ENCODE results near the gene RNF144A.

The RNF144A gene

GRCh38 chr2:6937157-6937556 lies 19.9 kb downstream of the RNF144A start:
- no peak for TF ChIP-seq CTCF (IDR thresholded peaks at IDR 0.05; ENCODE audit: low read depth, low read length)
- no peak for TF ChIP-seq MAX (IDR thresholded peaks at IDR 0.05; ENCODE audit: low read depth, low read length)
- no peak overlapping the region for H3K4me3 ChIP-seq (ENCODE audit: low read depth, low read length)
- no peak for DNase-seq (ENCODE audit: low read depth)

GRCh38 chr2:6937582-6937981 lies 20.4 kb downstream of the RNF144A start:
- no peak overlapping the region for H3K4me3 ChIP-seq (ENCODE audit: low read depth, low read length)
- DNase-seq (ENCODE audit: low read depth): no peak
- TF ChIP-seq CTCF (IDR thresholded peaks at IDR 0.05; ENCODE audit: low read depth, low read length) (no peak), MAX (IDR thresholded peaks at IDR 0.05; ENCODE audit: low read depth, low read length) (no peak)

- no peak overlapping the region for H3K4me3 ChIP-seq (ENCODE audit: low read depth, low read length)
- TF ChIP-seq MYC (IDR thresholded peaks at IDR 0.05; ENCODE audit: low read depth, low read length) (no peak), CTCF (IDR thresholded peaks at IDR 0.05; ENCODE audit: low read depth, low read length) (no peak)
- no peak for DNase-seq (ENCODE audit: low read depth)
These were observed 21.9 kb downstream of the RNF144A start for GRCh38 chr2:6939071-6939470.

- DNase-seq (ENCODE audit: low read depth): no peak
- H3K4me3 ChIP-seq (ENCODE audit: low read depth, low read length): no peak overlapping the region
- TF ChIP-seq MAX (IDR thresholded peaks at IDR 0.05; ENCODE audit: low read depth, low read length) (no peak), POLR2A (IDR thresholded peaks at IDR 0.05; ENCODE audit: extremely low read depth, insufficient read length) (no peak), CTCF (IDR thresholded peaks at IDR 0.05; ENCODE audit: low read depth, low read length) (no peak), MYC (IDR thresholded peaks at IDR 0.05; ENCODE audit: low read depth, low read length) (no peak)
These were observed 23.6 kb downstream of the RNF144A start for GRCh38 chr2:6940820-6941219.

- TF ChIP-seq MYC (IDR thresholded peaks at IDR 0.05; ENCODE audit: low read depth, low read length) (no peak), MAX (IDR thresholded peaks at IDR 0.05; ENCODE audit: low read depth, low read length) (no peak), POLR2A (IDR thresholded peaks at IDR 0.05; ENCODE audit: extremely low read depth, insufficient read length) (no peak), CTCF (IDR thresholded peaks at IDR 0.05; ENCODE audit: low read depth, low read length) (no peak)
These were observed 24.3 kb downstream of the RNF144A start for GRCh38 chr2:6941299-6942046.

GRCh38 chr2:6942848-6943247 lies 25.6 kb downstream of the RNF144A start:
- no peak overlapping the region for H3K4me3 ChIP-seq (ENCODE audit: low read depth, low read length)
- DNase-seq (ENCODE audit: low read depth): no peak
- TF ChIP-seq CTCF (IDR thresholded peaks at IDR 0.05; ENCODE audit: low read depth, low read length): no peak
- no peak for TF ChIP-seq MAX (IDR thresholded peaks at IDR 0.05; ENCODE audit: low read depth, low read length)
- no peak for TF ChIP-seq MYC (IDR thresholded peaks at IDR 0.05; ENCODE audit: low read depth, low read length)
- no peak for TF ChIP-seq POLR2A (IDR thresholded peaks at IDR 0.05; ENCODE audit: extremely low read depth, insufficient read length)

More at GRCh38 chr2:6941299-6942046, 24.3 kb downstream of the RNF144A start:
- no peak for DNase-seq (ENCODE audit: low read depth)
- no peak overlapping the region for H3K4me3 ChIP-seq (ENCODE audit: low read depth, low read length)

Measured in NB4 (cell line).